K562 (cell line): Measurements from ENCODE around the gene CAVIN1. TPM values are rescaled to one million over a fixed set of nuclear protein-coding genes. Genes with fewer than 3 reads are reported as not detected.
A peak's percentile ranks its signal among the peaks of the same experiment; 100 is the strongest.

Experiments
- CBFB ChIP-seq: sonication (generic); formaldehyde crosslinking; IDR thresholded peaks from 2 replicates; pipeline ENCODE4 v1.4.0; 2020; ENCODE audit warnings: mild to moderate bottlenecking, missing genetic modification reagents
- CBX8 ChIP-seq: fragments of 200-600 bp; sonication (generic); IDR thresholded peaks from 2 replicates; pipeline ENCODE4 v1.6.1; 2012; ENCODE audit warnings: borderline replicate concordance, mixed run types, low read depth, mild to moderate bottlenecking, moderate library complexity, mixed read lengths, low read length, control low read depth, inconsistent platforms; ENCODE audit not compliant: poor library complexity, severe bottlenecking; ENCODE audit errors: extremely low read depth
- EGR1 ChIP-seq: fragments of 450-650 bp; conservative IDR thresholded peaks from 2 replicates; pipeline ENCODE4 v1.6.1; 2017; ENCODE audit warnings: mild to moderate bottlenecking
- EP400 ChIP-seq: fragments of 450-650 bp; IDR thresholded peaks from 2 replicates; pipeline ENCODE4 v1.6.1; 2017; ENCODE audit warnings: antibody characterized with exemption, mild to moderate bottlenecking, moderate library complexity
- FOXK2 ChIP-seq, 2 experiments: fragments of 450-650 bp; IDR thresholded peaks in 1 of 2; conservative IDR thresholded peaks in 1 of 2; 2 replicates each; pipeline ENCODE4 v1.6.1; 2016; ENCODE audit warnings: low read depth in 2 of 2, mild to moderate bottlenecking in 1 of 2
- RBM15 ChIP-seq: fragments of 200-400 bp; formaldehyde crosslinking; IDR thresholded peaks from 2 replicates; pipeline ENCODE4 v1.6.1; 2018; ENCODE audit warnings: mild to moderate bottlenecking, low read length, moderate library complexity; ENCODE audit not compliant: insufficient read depth
- SNIP1 ChIP-seq: fragments of 450-650 bp; IDR thresholded peaks from 2 replicates; pipeline ENCODE4 v1.7.1; 2017; ENCODE audit warnings: low read depth, mild to moderate bottlenecking
- SP2 ChIP-seq: IDR thresholded peaks from 2 replicates; pipeline ENCODE4 v1.6.1; 2011; ENCODE audit warnings: mild to moderate bottlenecking, low read depth, low read length, moderate library complexity; ENCODE audit not compliant: poor library complexity, severe bottlenecking; ENCODE audit errors: extremely low read depth
- VEZF1 ChIP-seq: fragments of 200-800 bp; sonication (Bioruptor generic); IDR thresholded peaks from 2 replicates; pipeline ENCODE4 v1.6.1; 2017; ENCODE audit warnings: missing genetic modification characterization, missing compliant biosample characterization
- ZBTB2 ChIP-seq: fragments of 450-650 bp; IDR thresholded peaks from 2 replicates; pipeline ENCODE4 v1.6.1; 2016; ENCODE audit warnings: antibody characterized with exemption
- ZNF197 ChIP-seq: fragments of 200-800 bp; sonication (Bioruptor generic); IDR thresholded peaks from 2 replicates; pipeline ENCODE4 v1.6.1; 2016; ENCODE audit warnings: low read depth, missing genetic modification characterization, missing compliant biosample characterization
- ZNF584 ChIP-seq: fragments of 200-800 bp; sonication (Bioruptor generic); IDR thresholded peaks from 2 replicates; pipeline ENCODE4 v1.6.1; 2016; ENCODE audit warnings: low read depth, mild to moderate bottlenecking, missing genetic modification characterization, missing compliant biosample characterization
- ZNF695 ChIP-seq: fragments of 450-650 bp; formaldehyde crosslinking; IDR thresholded peaks from 2 replicates; pipeline ENCODE4 v1.4.0; 2020; ENCODE audit warnings: mild to moderate bottlenecking, moderate library complexity
- polyA plus RNA-seq, 8 experiments: library from polyadenylated mRNA; depleted of rRNA in 4 of 8; stranded (reverse) in 5 of 8; unstranded in 3 of 8; fragments of >200 nt; fragmentation: Nextera tagmentation in 2 of 8; fragmentation: Illumina TruSeq in 1 of 8; extraction: Ambion mirVana in 2 of 8; extraction: Trizol in 1 of 8; gene quantifications; 2 replicates each; pipeline versions ENCODE4 v1.2.1 to v1.2.3, GENCODE V29; 2011 to 2014; ENCODE audit warnings: inconsistent platforms in 1 of 8, missing spikeins in 1 of 8
- total RNA-seq, 7 experiments: library from RNA; depleted of rRNA in 6 of 7; stranded (reverse); fragments of >200 nt in 6 of 7; fragmentation: Illumina TruSeq in 2 of 7; extraction: Trizol in 2 of 7; gene quantifications; 2 replicates each; pipeline versions ENCODE4 v1.2.1 to v1.2.3, GENCODE V29; 2011 to 2021; ENCODE audit warnings: low replicate concordance in 1 of 7

Gene CAVIN1
- total and polyA plus RNA-seq, 9 of the 15 experiments (the other 6 are each of a cell fraction or from before 2014, with no cell fraction given), result 6.8 to 162 (median 74.5) TPM

- TF ChIP-seq VEZF1 (CRISPR knock-in tag) (no peak), ZNF695 (CRISPR knock-in tag) (no peak), ZNF197 (CRISPR knock-in tag) (peak; percentile 41; the same call in 1 of the 2 replicates), CBX8 (no peak), CBFB (CRISPR knock-in tag) (no peak), SP2 (no peak), ZNF584 (CRISPR knock-in tag) (peak; percentile 51; the same call in 1 of the 2 replicates), RBM15 (no peak), ZBTB2 (no peak), EP400 (peak; percentile 20; the same call in 1 of the 2 replicates), EGR1 (no peak), SNIP1 (no peak), FOXK2 (conservative IDR thresholded peaks at IDR 0.05 in 1 of 2, IDR thresholded peaks at IDR 0.05 in 1 of 2; ENCODE audit: low read depth in 2 of 2) (no peak)
Measured at GRCh38 chr17:42457107-42457792, 34.2 kb upstream of the CAVIN1 start (continued).
